ENCODE data around the gene SARS1. TPM values are rescaled to one million over a fixed set of nuclear protein-coding genes. Genes with fewer than 3 reads are reported as not detected.

SARS1 gene
- total RNA-seq (100 to 1,000 TPM; 154 to 212 TPM), polyA plus RNA-seq (100 to 1,000 TPM; 118 to 139 TPM)
- long read RNA-seq, donor 1, transcript SARS-201 (11 exons, 1,852 nt) = major isoform, 44 of 66 reads
- long read RNA-seq, donor 1, partial matches to known transcripts = 18 of 66 reads
- long read RNA-seq, donor 1, other reads (novel, unspliced or antisense) = 0 of 66 reads
- long read RNA-seq, donor 2, transcript SARS-201 (11 exons, 1,852 nt) = major isoform, 18 of 31 reads
- long read RNA-seq, donor 2, partial matches to known transcripts = 8 of 31 reads
- long read RNA-seq, donor 2, other reads (novel, unspliced or antisense) = 0 of 31 reads
- long read RNA-seq, donor 3, transcript SARS-201 (11 exons, 1,852 nt) = major isoform, 18 of 28 reads
- long read RNA-seq, donor 3, partial matches to known transcripts = 6 of 28 reads
- long read RNA-seq, donor 3, other reads (novel, unspliced or antisense) = 0 of 28 reads
- long read RNA-seq, donor 4, transcript SARS-201 (11 exons, 1,852 nt) = major isoform, 8 of 22 reads
- long read RNA-seq, donor 4, partial matches to known transcripts = 11 of 22 reads
- long read RNA-seq, donor 4, other reads (novel, unspliced or antisense) = 0 of 22 reads
- long read RNA-seq, donor 5, transcript SARS-201 (11 exons, 1,852 nt) = major isoform, 38 of 55 reads
- long read RNA-seq, donor 5, partial matches to known transcripts = 10 of 55 reads
- long read RNA-seq, donor 5, other reads (novel, unspliced or antisense) = 0 of 55 reads

GRCh38 chr1:109213824-109214693 lies at the start of gene SARS1:
TSS of gene SARS1 (plus strand) at chr1:109213918. CDS start at chr1:109213993, 75 bp downstream.
- WGBS, 2 donors = 0% methylated on average over 61 to 64 of the region's 64 CpGs
- H3K27me3 ChIP-seq (ENCODE audit: control insufficient read depth in 3 of 3, insufficient read depth in 3 of 3, low read length in 2 of 3) = no peaks in the 10 kb centered on the region
- H3K36me3 ChIP-seq (ENCODE audit: control insufficient read depth in 4 of 4, insufficient read depth in 4 of 4, low read length in 4 of 4) = peaks cover 0 to 5% (median under 1%) of the 10 kb centered on the region in 4 donors
- no peak for TF ChIP-seq CTCF (IDR thresholded peaks at IDR 0.05; ENCODE audit: control extremely low read depth, extremely low read depth)
- H3K9me3 ChIP-seq (ENCODE audit: control insufficient read depth in 4 of 4, insufficient read depth in 3 of 4, low read length in 3 of 4) = no peaks in the 10 kb centered on the region
- peaks cover 1 to 17% (median 6%) of the 10 kb centered on the region in 5 donors for H3K4me1 ChIP-seq (ENCODE audit: control insufficient read depth in 5 of 5, insufficient read depth in 5 of 5, low read length in 5 of 5)
- H3K27ac ChIP-seq (ENCODE audit: low read depth in 1 of 2, low read length in 1 of 2) = peak within 1 kb of the TSS; percentile 78 to 97
- peak; percentile 92 to 95 (median 93) for DNase-seq
- peak within 1 kb of the TSS; percentile 60 to 93 for H3K9ac ChIP-seq (ENCODE audit: insufficient read depth in 1 of 2, low read length in 2 of 2)
- H3K4me3 ChIP-seq = peak within 1 kb of the TSS; percentile 96
- ATAC-seq (ENCODE audit: insufficient read depth, low FRiP score) = peak; percentile 95

GRCh38 chr1:109164538-109164937 lies 49.2 kb upstream of the SARS1 start:
- H3K27me3 ChIP-seq (ENCODE audit: control insufficient read depth in 3 of 3, insufficient read depth in 3 of 3, low read length in 2 of 3) = no peaks in the 10 kb centered on the region
- H3K4me3 ChIP-seq = no peak overlapping the region
- no peak overlapping the region for H3K9ac ChIP-seq (ENCODE audit: insufficient read depth in 1 of 2, low read length in 2 of 2)
- ATAC-seq (ENCODE audit: insufficient read depth, low FRiP score) (no peak), DNase-seq (no peak)
- no peaks in the 10 kb centered on the region for H3K9me3 ChIP-seq (ENCODE audit: control insufficient read depth in 4 of 4, insufficient read depth in 3 of 4, low read length in 3 of 4)
- H3K4me1 ChIP-seq (ENCODE audit: control insufficient read depth in 5 of 5, insufficient read depth in 5 of 5, low read length in 5 of 5) = peaks cover 0 to 20% (median 8%) of the 10 kb centered on the region in 5 donors
- 93 to 95% methylated on average over 8 of the region's 8 CpGs for whole genome bisulfite sequencing, 2 donors
- H3K27ac ChIP-seq (ENCODE audit: low read depth in 1 of 2, low read length in 1 of 2) = no peak overlapping the region
- no peak for TF ChIP-seq CTCF (IDR thresholded peaks at IDR 0.05; ENCODE audit: control extremely low read depth, extremely low read depth)
- H3K36me3 ChIP-seq (ENCODE audit: control insufficient read depth in 4 of 4, insufficient read depth in 4 of 4, low read length in 4 of 4) = no peaks in the 10 kb centered on the region

GRCh38 chr1:109167001-109167506 lies 46.7 kb upstream of the SARS1 start:
- no peaks in the 10 kb centered on the region for H3K9me3 ChIP-seq (ENCODE audit: control insufficient read depth in 4 of 4, insufficient read depth in 3 of 4, low read length in 3 of 4)
- no peak overlapping the region for H3K27ac ChIP-seq (ENCODE audit: low read depth in 1 of 2, low read length in 1 of 2)
- no peak overlapping the region for H3K4me3 ChIP-seq
- ATAC-seq (ENCODE audit: insufficient read depth, low FRiP score) (no peak), DNase-seq (no peak)
- WGBS, 2 donors = 35 to 62% methylated on average over 7 of the region's 7 CpGs
- H3K27me3 ChIP-seq (ENCODE audit: control insufficient read depth in 3 of 3, insufficient read depth in 3 of 3, low read length in 2 of 3) = no peaks in the 10 kb centered on the region
- peaks cover 0 to 11% (median 6%) of the 10 kb centered on the region in 5 donors for H3K4me1 ChIP-seq (ENCODE audit: control insufficient read depth in 5 of 5, insufficient read depth in 5 of 5, low read length in 5 of 5)
- no peaks in the 10 kb centered on the region for H3K36me3 ChIP-seq (ENCODE audit: control insufficient read depth in 4 of 4, insufficient read depth in 4 of 4, low read length in 4 of 4)
- TF ChIP-seq CTCF (IDR thresholded peaks at IDR 0.05; ENCODE audit: control extremely low read depth, extremely low read depth) = no peak
- no peak overlapping the region for H3K9ac ChIP-seq (ENCODE audit: insufficient read depth in 1 of 2, low read length in 2 of 2)
